Tongue (tissue), 2 donors: Measurements from ENCODE around the gene VPS35L. TPM values are rescaled to one million over a fixed set of nuclear protein-coding genes. Genes with fewer than 3 reads are reported as not detected.
A peak's percentile ranks its signal among the peaks of the same experiment; 100 is the strongest.

Experiments used
- DNase-seq: peaks from one replicate; pipeline ENCODE4 v3.0.0-alpha.2; 2015
- total RNA-seq: library from RNA; depleted of rRNA; stranded (reverse); fragments of >200 nt; gene quantifications from one replicate; pipeline ENCODE4 v1.2.3, GENCODE V29; 2014

VPS35L gene
- total RNA-seq, 1 donor from 2014 or later, result 30.0 TPM

- no peak for DNase-seq
Observed at GRCh38 chr16:19696961-19697360, 141.5 kb downstream of the VPS35L start.

DNA sequence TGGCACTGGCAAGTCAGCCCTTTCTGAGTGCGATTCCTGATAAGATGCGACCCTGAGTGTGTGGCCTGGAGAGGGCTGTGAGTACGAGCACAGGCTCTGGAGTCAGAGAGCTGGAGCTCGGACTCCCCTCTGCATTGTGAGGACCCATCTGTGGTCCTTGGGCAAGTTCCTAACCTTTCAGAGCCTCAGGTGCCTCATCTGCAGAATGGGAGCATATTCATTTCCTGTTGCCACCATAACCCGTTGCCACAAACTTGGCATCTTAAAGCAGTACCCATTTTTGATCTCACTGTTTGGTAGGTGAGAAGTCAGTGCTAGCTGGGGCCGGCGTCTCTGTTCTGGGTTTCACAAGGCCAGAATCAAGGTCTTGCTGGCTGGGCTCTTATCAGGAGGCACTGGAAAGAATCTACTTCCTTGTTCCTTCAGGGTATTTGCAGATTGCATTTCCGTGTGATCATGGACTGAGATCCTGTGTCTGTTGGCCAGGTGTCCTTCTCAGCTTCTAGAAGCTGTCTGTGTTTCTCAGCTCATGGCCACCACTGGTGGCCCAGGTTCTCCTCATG, 142.3 kb downstream of the VPS35L start:
- DNase-seq, result no peak

- no peak for DNase-seq
Observed at GRCh38 chr16:19698480-19699465, 143.3 kb downstream of the VPS35L start.

GRCh38 chr16:19699472-19699871, 144.0 kb downstream of the VPS35L start:
- no peak for DNase-seq

GRCh38 chr16:19700319-19700781, 144.8 kb downstream of the VPS35L start:
- peak; percentile 49 for DNase-seq

DNA sequence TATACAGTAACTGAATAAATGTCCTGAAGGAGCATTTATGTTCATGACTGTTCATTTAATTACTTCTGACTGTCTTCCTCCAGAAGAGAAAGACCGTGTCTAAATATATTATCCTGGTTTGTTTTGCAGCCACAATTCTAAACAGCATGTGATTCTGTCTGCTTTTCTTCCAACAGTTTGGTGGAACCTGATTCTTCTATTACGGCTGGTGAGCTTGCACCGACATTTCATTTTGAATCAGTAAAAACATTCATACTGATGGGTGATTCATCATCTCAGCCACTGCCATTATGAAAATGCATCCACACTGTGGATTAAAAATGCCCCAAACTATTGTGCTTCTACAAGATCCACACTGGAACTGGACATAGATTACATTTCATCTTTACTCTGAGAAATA, 145.6 kb downstream of the VPS35L start:
- DNase-seq, result no peak

- no peak for DNase-seq
Observed at GRCh38 chr16:19703172-19703889, 147.8 kb downstream of the VPS35L start.

DNA sequence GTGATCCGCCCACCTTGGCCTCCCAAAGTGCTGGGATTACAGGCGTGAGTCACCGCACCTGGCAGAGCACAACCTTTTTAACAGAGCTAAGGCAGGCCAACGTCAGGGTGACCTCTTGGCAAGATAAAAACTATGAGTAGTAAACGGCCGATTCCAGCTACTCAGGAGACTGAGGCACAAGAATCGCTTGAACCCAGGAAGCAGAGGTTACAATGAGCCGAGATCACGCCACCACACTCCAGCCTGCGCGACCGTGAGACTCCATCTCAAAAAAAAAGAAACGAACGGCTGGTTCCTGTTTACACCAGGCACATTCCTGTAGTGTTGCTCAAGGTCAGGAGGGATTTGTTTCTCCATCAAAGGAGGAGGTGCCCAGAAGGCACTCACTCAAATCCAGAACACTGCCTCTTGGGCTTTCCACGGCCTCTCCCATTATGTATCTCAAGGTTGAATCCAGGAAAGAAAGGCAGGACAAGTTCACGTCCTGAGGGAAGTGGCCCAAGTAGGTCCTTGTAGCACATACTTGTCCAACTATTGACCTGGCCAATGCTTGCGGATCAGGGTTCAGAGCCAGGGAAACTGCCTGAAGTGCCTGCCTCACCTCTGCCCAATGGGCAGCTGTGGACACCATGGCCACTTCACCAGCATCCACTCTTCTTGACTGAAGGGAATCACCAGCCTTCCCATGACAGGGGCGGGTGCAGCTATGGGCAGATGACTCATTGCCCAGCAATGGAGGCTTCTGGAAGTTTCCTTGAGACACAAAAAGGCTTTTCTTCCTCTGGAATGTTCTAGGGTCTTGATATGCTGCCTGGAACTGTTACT, 149.0 kb downstream of the VPS35L start:
- DNase-seq, result no peak

- DNase-seq, result no peak
Observed at GRCh38 chr16:19705146-19705501, 149.6 kb downstream of the VPS35L start.

DNA sequence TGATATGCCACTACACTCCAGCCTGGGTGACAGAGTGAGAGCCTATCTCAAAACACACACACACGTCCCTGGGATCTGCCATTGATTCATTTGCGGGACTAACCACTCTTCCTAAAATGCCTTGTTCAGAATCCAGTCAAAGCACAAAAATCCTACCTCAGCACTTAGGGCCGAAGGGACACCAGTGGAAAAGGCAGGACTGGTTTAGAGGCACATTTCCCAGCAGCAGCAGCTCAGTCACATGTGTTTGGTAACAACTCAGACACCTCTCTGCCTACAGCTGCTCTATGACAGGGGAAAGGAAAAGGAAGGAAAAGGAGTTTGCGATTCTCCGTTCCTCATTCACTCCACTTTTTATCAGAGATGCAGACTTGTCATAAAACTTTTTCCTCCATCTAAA, 150.3 kb downstream of the VPS35L start:
- DNase-seq, result no peak

- no peak for DNase-seq
Observed at GRCh38 chr16:19706846-19707245, 151.3 kb downstream of the VPS35L start.

GRCh38 chr16:19707569-19708295, 152.2 kb downstream of the VPS35L start:
- DNase-seq, result no peak

DNA sequence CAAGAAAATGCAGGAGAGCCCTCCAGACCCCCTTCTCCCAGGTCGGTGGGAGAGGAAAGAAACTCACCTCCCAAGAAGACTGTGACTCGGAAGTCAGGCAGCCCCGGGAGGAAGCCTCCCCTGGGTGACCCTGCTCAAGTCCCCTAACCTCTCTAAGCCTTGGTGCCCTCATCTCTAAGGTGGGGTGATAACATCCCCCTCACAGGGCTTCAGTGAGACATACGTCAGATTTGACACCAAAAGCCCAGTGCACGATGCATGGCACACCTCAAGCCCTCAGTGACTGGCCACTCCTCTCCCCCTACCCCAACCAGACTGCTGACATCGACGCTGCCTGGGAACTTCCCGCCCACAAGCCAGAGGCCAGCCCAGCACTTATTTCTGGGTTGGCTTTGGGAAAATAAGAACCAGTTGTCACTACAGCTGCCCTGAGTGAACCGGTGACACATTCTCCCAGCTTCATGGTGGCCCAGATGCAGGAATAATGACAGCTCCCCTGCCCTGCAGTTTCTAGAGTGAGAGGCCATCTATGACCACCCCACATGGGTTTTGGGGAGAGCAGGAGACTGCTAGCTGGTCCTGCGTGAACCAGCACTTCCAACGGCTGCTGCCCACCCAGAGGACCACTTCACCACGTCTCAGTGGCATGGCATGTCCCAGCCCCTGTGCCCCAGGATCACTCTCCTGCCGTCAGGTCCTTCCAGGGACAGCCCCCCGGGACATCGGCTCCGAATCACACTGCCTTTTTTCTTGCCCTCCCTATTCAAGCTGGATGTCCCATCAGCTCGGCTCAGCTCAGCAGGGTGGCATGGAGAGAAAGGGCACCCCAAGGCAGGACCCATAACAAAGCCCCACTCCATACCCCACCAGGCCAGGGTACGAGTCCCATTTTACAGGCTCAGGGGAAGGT, 153.0 kb downstream of the VPS35L start:
- no peak for DNase-seq

- DNase-seq, result no peak
Observed at GRCh38 chr16:19709381-19710136, 154.1 kb downstream of the VPS35L start.

DNA sequence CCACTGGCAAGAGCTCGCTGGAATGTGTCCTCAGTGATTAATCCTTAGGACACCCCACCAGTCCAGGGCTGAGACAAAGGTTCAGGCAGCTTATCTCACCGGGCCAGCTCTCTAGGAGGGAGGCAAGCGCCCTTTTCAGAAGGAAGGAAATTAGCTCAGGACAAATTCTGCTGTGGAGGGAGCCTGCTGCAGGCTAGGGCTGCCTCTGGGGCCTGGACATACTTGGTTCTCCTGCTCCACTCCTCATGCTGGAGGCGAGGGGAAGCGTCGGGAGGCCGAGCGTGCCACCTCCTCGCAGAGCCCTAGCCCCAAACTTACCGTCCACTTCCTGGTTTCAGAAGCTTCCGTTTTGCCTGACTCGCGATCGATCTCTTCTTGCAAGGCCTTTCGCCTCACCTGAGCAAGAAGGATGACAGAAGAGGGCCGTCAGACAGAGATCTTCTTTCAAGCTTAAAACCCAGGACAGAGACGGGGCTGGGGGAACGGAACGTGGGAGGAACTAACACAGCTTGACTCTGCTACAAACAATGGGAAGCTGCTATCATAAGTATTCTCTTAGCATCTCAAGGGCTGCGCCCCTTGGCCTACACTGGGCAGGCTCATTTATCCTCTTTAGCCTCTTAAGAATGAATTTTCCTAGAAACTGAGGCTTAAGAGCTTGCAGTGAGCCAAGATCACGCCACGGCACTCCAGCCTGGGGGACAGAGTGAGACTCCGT, 154.8 kb downstream of the VPS35L start:
- no peak for DNase-seq

- DNase-seq, result no peak
Observed at GRCh38 chr16:19710991-19711545, 155.6 kb downstream of the VPS35L start.

DNA sequence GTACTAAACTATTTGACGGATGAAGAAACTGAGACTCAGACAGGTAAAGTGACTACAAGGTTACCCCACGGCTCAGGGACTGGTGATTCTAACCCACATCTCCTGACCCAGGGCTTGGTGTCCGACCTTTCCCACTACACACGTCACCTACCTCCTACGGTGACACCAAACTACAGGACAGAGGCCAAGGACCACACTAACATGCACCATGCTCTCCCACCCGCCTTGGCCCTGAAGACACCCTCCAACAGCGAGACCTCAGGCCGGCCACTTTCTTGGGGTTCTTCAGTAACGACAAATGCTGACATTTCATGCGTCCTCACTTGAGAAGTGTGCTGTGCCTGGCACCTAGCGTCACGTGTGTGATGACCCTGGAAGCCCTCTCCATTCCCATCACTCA, 156.1 kb downstream of the VPS35L start:
- DNase-seq, result no peak

DNA sequence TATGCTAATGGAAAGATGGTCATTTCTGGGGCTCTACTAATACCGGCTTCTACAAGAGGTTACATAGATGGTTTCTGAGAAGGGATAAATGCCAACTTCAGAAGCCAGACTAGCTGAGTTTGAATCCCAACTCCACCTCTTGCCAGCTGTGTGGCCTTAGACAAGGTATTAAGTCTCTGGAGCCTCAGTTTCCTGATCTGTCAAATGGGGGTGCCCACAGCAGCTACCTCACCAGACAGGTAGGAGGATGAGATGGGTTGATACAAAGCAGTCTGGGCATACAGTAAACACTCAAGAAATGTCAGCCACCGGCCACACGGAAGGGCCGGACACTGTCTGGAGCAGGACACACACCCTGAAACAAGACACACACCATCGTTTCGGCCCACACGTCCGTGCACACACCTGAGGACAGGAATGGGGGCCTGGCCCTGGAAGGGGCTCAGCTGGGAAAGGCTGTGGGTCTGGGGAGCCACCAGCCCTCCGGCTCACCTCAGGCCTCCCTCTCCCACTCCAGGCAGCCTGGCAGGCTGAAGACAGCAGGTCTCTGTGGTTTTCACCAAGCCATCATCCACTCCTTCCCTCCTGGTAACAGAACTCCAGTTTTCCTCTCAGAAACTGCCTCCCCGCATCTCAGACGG, 157.0 kb downstream of the VPS35L start:
- no peak for DNase-seq
